Hepatocyte (in vitro differentiated cells): ENCODE measurements around the gene MICOS13.

Source experiments
- EZH2 ChIP-seq: fragments of 200-600 bp; sonication (generic); IDR thresholded peaks from 2 replicates; pipeline ENCODE4 v1.6.1; 2016; ENCODE audit warnings: antibody characterized with exemption, mild to moderate bottlenecking, borderline replicate concordance
- EZH2phosphoT487 ChIP-seq: fragments of 200-600 bp; sonication (generic); IDR thresholded peaks from one replicate; pipeline ENCODE4 v1.6.1; 2018; ENCODE audit warnings: antibody characterized with exemption, mild to moderate bottlenecking, low read depth, moderate library complexity; ENCODE audit not compliant: unreplicated experiment, severe bottlenecking
- TF ChIP-seq, protein P1 (sequence below): fragments of 200-600 bp; sonication (generic); IDR thresholded peaks from 2 replicates; pipeline ENCODE4 v1.5.1; 2016; ENCODE audit warnings: antibody characterized with exemption, mild to moderate bottlenecking; ENCODE audit not compliant: poor library complexity

DNA sequence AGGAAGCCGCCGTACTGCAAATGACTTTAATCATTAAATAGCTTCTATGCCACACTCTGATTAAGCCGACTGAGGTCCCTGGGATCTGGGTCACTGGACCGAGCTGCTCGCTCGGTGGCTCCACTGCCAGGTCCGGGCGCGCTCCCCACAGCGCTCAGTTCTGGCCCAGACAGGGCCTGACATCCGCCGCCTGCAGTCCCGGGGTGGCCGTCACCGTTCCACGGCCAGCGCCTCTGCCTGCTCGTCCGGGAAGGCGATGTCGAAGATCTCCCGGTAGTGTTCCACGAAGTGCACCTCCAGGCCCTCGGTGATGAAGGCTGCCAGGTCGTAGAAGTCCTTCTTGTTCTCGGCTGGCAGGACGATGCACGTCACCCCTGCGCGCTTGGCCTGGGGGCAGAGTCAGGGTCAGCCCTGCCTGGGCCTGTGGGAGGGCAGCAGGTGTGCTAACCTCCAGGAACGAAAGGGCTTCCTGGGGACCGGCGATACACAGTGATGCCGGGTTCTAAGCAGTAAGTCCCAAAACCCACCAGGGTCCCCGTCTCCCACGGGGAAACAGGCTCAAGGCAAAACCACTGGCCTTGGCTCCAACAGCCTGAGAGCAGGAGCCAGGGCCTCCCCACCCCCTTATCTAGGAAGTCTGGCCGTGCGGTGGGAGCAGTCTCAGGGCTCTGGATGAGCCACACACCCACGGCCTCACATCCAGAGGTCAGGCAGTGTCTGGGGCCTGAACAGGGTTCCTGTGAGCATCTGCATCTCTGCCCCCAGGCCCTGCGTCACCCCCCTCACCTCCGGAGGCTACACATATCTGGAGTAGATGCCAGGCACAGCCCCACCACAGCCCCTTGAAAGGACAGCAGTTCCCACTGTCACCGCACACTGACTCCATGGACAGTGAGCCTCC lies 11.8 kb upstream of the MICOS13 start:
- TF ChIP-seq, protein P1, sequence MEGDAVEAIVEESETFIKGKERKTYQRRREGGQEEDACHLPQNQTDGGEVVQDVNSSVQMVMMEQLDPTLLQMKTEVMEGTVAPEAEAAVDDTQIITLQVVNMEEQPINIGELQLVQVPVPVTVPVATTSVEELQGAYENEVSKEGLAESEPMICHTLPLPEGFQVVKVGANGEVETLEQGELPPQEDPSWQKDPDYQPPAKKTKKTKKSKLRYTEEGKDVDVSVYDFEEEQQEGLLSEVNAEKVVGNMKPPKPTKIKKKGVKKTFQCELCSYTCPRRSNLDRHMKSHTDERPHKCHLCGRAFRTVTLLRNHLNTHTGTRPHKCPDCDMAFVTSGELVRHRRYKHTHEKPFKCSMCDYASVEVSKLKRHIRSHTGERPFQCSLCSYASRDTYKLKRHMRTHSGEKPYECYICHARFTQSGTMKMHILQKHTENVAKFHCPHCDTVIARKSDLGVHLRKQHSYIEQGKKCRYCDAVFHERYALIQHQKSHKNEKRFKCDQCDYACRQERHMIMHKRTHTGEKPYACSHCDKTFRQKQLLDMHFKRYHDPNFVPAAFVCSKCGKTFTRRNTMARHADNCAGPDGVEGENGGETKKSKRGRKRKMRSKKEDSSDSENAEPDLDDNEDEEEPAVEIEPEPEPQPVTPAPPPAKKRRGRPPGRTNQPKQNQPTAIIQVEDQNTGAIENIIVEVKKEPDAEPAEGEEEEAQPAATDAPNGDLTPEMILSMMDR, result no peak
- TF ChIP-seq EZH2phosphoT487 (no peak), EZH2 (no peak)
